Measurements from ENCODE around the gene PRR22. TPM values are rescaled to one million over a fixed set of nuclear protein-coding genes. Genes with fewer than 3 reads are reported as not detected.

PRR22 gene
- total RNA-seq, 1 donor, result under 0.01 TPM

- no peak for DNase-seq (ENCODE audit: low read depth)
- TF ChIP-seq, protein P1, sequence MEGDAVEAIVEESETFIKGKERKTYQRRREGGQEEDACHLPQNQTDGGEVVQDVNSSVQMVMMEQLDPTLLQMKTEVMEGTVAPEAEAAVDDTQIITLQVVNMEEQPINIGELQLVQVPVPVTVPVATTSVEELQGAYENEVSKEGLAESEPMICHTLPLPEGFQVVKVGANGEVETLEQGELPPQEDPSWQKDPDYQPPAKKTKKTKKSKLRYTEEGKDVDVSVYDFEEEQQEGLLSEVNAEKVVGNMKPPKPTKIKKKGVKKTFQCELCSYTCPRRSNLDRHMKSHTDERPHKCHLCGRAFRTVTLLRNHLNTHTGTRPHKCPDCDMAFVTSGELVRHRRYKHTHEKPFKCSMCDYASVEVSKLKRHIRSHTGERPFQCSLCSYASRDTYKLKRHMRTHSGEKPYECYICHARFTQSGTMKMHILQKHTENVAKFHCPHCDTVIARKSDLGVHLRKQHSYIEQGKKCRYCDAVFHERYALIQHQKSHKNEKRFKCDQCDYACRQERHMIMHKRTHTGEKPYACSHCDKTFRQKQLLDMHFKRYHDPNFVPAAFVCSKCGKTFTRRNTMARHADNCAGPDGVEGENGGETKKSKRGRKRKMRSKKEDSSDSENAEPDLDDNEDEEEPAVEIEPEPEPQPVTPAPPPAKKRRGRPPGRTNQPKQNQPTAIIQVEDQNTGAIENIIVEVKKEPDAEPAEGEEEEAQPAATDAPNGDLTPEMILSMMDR (IDR thresholded peaks at IDR 0.05; ENCODE audit: insufficient read depth, low read depth, low read length), result no peak
- H3K4me3 ChIP-seq (ENCODE audit: low read depth, low read length), result no peak overlapping the region
Observed at GRCh38 chr19:5773276-5773675, 11.3 kb downstream of the PRR22 start.

DNA sequence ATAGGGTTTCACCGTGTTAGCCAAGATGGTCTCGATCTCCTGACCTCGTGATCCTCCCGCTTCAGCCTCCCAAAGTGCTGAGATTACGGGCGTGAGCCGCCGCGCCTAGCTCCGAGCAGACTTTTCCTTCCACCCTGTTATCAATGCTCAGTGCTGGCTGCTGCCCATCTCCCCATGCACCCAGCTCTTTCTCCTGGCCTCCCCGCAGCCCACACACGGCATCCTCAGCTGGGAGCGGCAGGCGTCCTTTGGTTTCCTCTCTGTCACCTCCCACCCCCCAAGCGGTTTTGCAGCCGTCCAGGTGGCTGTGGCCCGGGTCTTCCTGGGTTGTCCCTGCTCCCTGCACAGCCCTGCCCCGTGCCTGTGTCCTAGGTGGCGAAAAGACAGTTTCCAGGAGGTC, 12.1 kb downstream of the PRR22 start:
- H3K4me3 ChIP-seq (ENCODE audit: low read depth, low read length), result no peak overlapping the region
- DNase-seq (ENCODE audit: low read depth), result no peak
- TF ChIP-seq, protein P1 (IDR thresholded peaks at IDR 0.05; ENCODE audit: insufficient read depth, low read depth, low read length), result no peak

DNA sequence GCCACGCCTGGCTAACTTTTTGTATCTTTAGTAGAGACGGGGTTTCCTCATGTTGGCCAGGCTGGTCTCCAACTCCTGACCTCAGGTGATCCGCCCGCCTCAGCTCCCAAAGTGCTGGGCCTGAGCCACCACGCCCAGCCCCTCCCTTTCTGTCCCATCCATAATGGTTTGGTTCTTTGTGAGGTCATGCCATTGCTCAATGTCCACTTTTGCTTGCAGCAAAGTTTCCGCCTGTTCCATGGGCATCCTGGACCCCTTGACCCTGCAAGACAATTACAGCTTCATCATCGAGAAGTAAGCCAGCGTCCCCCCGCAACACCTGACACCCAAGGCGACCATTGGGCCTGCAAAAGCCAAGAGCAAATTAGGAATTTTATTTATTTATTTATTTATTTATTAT, 16.6 kb downstream of the PRR22 start:
- TF ChIP-seq, protein P1 (IDR thresholded peaks at IDR 0.05; ENCODE audit: insufficient read depth, low read depth, low read length), result no peak
- no peak overlapping the region for H3K4me3 ChIP-seq (ENCODE audit: low read depth, low read length)
- no peak for DNase-seq (ENCODE audit: low read depth)

GRCh38 chr19:5765220-5765619, 19.3 kb downstream of the PRR22 start:
- DNase-seq (ENCODE audit: low read depth), result no peak
- TF ChIP-seq, protein P1 (IDR thresholded peaks at IDR 0.05; ENCODE audit: insufficient read depth, low read depth, low read length), result no peak
- no peak overlapping the region for H3K4me3 ChIP-seq (ENCODE audit: low read depth, low read length)

GRCh38 chr19:5762608-5763217, 21.8 kb downstream of the PRR22 start:
- H3K4me3 ChIP-seq (ENCODE audit: low read depth, low read length), result no peak overlapping the region
- TF ChIP-seq, protein P1 (IDR thresholded peaks at IDR 0.05; ENCODE audit: insufficient read depth, low read depth, low read length), result no peak
- no peak for DNase-seq (ENCODE audit: low read depth)

DNA sequence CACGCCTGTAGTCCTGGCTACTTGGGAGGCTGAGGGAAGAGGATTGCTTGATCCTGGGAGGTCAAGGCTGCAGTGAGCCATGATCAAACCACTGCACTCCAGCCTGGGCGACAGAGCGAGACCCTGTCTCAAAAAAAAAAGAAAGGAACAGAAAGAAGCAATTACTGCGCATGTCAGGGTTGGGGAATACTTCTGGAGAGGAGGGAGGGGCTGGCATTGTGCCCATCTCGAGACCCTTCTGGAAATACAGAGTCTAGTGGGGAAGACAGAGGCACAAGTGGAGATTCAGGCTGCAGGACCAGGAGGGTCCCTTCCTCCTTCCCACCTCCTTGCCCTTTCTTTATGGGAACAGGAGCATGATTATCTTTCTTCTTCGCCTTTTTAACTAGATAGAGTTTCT, 30.8 kb downstream of the PRR22 start:
- DNase-seq (ENCODE audit: low read depth), result no peak
- H3K4me3 ChIP-seq (ENCODE audit: low read depth, low read length), result no peak overlapping the region
- TF ChIP-seq, protein P1 (IDR thresholded peaks at IDR 0.05; ENCODE audit: insufficient read depth, low read depth, low read length), result no peak

GRCh38 chr19:5751709-5752108, 32.8 kb downstream of the PRR22 start:
- no peak overlapping the region for H3K4me3 ChIP-seq (ENCODE audit: low read depth, low read length)
- no peak for DNase-seq (ENCODE audit: low read depth)
- TF ChIP-seq, protein P1 (IDR thresholded peaks at IDR 0.05; ENCODE audit: insufficient read depth, low read depth, low read length), result no peak
